AG04449 (cell line): ENCODE measurements around the gene OR4D9.
A peak's percentile ranks its signal among the peaks of the same experiment; 100 is the strongest.

Experiments used
- CTCF ChIA-PET: fragments of 350-600 bp; formaldehyde crosslinking; extraction: SDS; loops from one replicate; lab custom pipeline; 2021; ENCODE audit warnings: antibody characterized with exemption; lab: Yijun Ruan, JAX
- POLR2A ChIA-PET: fragments of 400-600, 350-600 bp; formaldehyde crosslinking; extraction: SDS; loops from one replicate; lab custom pipeline; 2020; ENCODE audit warnings: antibody characterized with exemption, inconsistent platforms; lab: Yijun Ruan, JAX
- DNase-seq: peaks from one replicate; pipeline ENCODE4 v3.0.0-alpha.2; 2010; ENCODE audit warnings: low read depth, low spot score
- H3K4me3 ChIP-seq: 2 replicates; pipeline ENCODE4 v1.5.1; 2011; ENCODE audit warnings: low read depth, mild to moderate bottlenecking, control low read depth, low read length
- CTCF ChIP-seq: IDR thresholded peaks from one replicate; pipeline ENCODE4 v1.5.1; 2011; ENCODE audit warnings: mild to moderate bottlenecking, moderate library complexity, low read length, control low read depth, inconsistent platforms; ENCODE audit not compliant: insufficient read depth; ENCODE audit errors: missing control alignments

The OR4D9 gene

GRCh38 chr11:59559886-59560285, 48.5 kb downstream of the OR4D9 start:
- no peak for DNase-seq
- CTCF ChIA-PET, result interaction anchor here (0.7 to 1.0 kb wide), 3 partner anchors 23 to 357 kb away, joined by 3 to 4 read pairs (median 4); no protein-coding TSS in a partner anchor
- POLR2A ChIA-PET, result interaction anchor here (1.2 to 1.5 kb wide), 2 partner anchors 8 to 109 kb away, joined by 4 read pairs; partner anchors contain the start of gene PATL1
- no peak for TF ChIP-seq CTCF
- H3K4me3 ChIP-seq, result no peak overlapping the region; the same call in 1 of the 2 replicates

- CTCF ChIA-PET, result interaction anchor here (0.7 to 1.0 kb wide), 3 partner anchors 23 to 358 kb away, joined by 3 to 4 read pairs (median 4); no protein-coding TSS in a partner anchor
- TF ChIP-seq CTCF, result no peak
- POLR2A ChIA-PET, result interaction anchor here (1.2 to 1.5 kb wide), 2 partner anchors 9 to 109 kb away, joined by 4 read pairs; partner anchors contain the start of gene PATL1
- peak overlapping the region; percentile 94 for H3K4me3 ChIP-seq
- no peak for DNase-seq
Measured at GRCh38 chr11:59560290-59560701, 49.0 kb downstream of the OR4D9 start.

- H3K4me3 ChIP-seq, result peak overlapping the region; percentile 94
- DNase-seq, result no peak
- no peak for TF ChIP-seq CTCF
- POLR2A ChIA-PET, result interaction anchor here (1.2 to 1.5 kb wide), 2 partner anchors 9 to 108 kb away, joined by 4 read pairs; partner anchors contain the start of gene PATL1
- CTCF ChIA-PET, result interaction anchor here (0.7 to 1.0 kb wide), 2 partner anchors 119 to 358 kb away, joined by 4 read pairs; no protein-coding TSS in a partner anchor
Measured at GRCh38 chr11:59560702-59561473, 49.5 kb downstream of the OR4D9 start.

GRCh38 chr11:59562292-59562691, 51.0 kb downstream of the OR4D9 start:
- ChIA-PET CTCF (interaction anchor here (2.0 kb wide), 1 partner anchor 10 kb away, joined by 5 read pairs; no protein-coding TSS in a partner anchor), POLR2A (interaction anchor here (1.4 kb wide), 1 partner anchor 53 kb away, joined by 3 read pairs; the partner anchor contains the start of gene OSBP)
- H3K4me3 ChIP-seq, result no peak overlapping the region
- TF ChIP-seq CTCF, result no peak
- DNase-seq, result no peak
